KG1 (cell line): ENCODE data around the gene ERGIC1.
"Not testable (repeated sequence)": the region's sequence is repeated elsewhere in the genome, so short reads cannot be mapped to it uniquely, and the experiment has no call there.

ENCODE experiments used
- DNase-seq: peaks from one replicate; lab custom pipeline; 2025; lab: John Stamatoyannopoulos, UW

Gene ERGIC1

DNA sequence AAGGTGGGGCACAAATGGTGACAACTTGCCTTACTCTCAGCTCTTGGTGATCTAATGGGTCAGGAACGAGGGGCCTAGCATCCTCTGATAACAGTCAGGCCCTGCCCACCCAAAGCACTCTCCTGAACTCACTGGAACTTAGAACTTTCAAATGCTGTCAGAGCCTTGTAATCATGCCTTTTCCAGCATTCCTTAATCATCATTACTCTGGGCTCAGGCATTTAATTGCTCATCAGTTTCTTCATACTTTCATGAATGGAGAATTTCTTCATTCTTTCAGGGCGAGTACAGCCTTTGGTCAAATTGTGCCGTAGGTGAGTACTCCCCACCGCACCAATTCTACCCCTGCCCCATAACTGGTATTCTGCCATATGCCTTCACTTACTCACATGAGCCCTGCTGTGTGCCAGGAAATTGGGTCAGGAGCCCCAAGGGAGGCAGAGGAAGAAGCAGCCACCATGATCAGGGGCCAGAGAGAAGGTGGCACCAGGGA is 32.8 kb upstream of the ERGIC1 start:
- no peak for DNase-seq

DNA sequence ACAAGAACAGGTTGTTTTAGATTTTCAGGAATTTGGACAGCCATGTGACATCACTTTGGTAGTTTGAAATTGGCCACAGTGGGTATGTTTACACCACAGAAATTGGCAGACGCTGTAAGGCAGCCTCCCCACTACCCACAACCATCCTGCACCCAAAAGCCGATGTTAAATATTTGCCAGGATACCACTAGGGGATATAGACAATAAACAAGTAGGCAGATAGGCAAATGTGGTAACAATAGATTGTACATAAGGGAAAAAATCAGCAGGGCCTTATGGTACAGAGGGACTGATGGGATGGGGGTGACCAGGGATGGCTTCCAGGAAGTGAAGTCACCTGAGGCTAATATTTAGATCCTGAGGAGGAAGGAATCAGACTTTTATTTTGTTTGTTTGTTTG is 31.9 kb upstream of the ERGIC1 start:
- DNase-seq: no peak

DNA sequence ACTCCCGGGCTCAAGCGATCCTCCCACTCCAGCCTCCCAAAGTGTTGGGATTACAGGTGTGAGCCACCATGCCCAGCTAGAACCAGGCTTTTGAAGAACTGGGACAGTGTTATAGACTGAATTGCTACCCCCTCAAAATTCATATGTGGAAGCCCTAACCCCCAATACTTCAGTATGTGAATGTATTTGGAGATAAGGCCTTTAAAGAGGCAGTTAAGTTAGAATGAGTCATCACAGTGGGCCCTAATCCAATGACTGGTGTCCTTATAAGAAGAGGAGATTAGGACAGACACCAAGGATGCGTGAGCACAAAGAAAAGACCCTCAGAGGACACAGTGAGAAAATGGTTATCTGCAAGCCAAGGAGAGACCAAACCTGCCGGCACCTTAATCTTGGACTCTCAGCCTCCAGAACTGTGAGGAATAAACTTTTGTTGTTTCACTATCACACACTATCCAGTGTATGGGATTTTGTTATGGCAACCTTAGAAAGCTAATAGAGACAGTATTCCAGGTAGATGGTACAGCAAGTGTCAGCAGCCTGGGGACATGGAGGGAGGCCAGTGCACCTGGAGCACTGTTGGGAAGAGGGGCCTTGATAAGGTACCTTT is 31.4 kb upstream of the ERGIC1 start:
- no peak for DNase-seq

DNA sequence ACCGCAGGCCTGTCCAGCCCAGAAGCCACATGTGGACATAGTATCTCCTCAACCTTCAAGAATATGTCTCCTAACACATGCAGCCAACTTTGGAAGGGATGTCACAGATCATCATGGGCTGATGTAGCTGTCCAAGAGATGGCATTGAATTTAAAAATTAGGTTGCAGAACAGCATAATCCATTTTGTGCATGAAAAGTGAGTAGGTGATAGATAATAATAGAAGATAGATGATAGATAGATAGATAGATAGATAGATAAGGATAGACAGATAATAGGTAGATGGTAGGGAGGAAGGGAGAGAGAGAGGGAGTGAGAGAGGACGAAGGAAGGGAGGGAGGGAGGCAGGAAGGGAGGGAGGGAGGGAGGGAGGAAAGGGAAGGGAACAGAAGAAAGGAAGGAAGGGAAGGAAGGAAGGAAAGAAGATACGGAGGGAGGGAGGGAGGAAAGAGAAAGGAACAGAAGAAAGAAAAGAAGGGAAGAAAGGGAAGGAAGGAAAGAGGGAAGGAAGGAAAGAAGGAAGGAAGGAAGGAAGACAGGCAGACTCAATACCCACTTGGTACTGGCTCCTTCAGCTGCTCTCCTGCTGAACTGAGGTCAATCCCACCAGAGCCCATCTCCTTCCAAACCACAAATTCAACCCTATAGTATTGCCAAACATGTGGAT is 28.9 kb upstream of the ERGIC1 start:
- DNase-seq: no peak

- DNase-seq: no peak
Measured at GRCh38 chr5:172805736-172806255, 28.3 kb upstream of the ERGIC1 start.

GRCh38 chr5:172806897-172807672 is 27.0 kb upstream of the ERGIC1 start:
- no peak for DNase-seq

DNA sequence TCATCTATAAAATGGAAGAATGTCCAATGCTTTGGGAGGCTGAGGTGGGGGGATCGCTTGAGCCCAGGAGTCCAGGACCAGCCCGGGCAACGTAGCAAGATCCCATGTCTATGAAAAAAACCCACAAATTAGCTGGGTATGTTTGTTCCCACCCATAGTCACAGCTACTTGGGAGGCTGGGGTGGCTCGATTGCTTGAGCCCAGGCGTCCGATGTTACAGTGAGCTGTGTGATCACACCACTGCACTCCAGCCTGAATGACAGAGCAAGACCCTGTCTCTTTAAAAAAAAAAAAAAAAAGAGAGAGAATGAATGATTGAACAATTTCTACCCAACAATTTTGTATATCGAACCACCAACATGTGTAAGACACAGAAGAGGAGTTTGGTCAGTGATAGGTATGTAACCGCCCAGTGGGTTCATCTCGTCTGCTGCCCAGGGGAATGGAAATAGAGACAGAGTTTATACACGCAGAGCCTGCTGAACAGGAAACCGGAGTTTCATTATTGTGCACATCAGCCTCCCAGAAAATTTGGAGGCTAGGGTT is 26.2 kb upstream of the ERGIC1 start:
- DNase-seq: no peak

GRCh38 chr5:172809774-172810173 is 24.3 kb upstream of the ERGIC1 start:
- DNase-seq: no peak

DNA sequence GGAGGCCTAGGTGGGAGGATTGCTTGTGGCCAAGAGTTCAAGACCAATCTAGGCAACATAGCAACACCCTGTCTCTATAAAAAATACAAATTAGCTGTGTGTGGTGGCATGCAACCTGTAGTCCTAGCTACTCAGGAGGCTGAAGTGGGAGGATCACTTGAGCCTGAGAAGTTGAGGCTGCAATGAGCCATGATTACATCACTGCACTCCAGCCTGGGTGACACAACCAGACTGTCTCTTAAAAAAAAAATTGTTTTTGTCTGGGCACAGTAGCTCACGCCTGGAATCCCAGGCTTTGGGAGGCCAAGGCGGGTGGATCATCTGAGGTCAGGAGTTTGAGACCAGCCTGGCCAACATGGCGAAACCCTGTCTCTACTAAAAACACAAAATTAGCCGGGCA is 23.1 kb upstream of the ERGIC1 start:
- DNase-seq: not testable (repeated sequence)

- no peak for DNase-seq
Measured at GRCh38 chr5:172815631-172816030, 18.4 kb upstream of the ERGIC1 start.

- no peak for DNase-seq
Measured at GRCh38 chr5:172816925-172817562, 17.0 kb upstream of the ERGIC1 start.

- DNase-seq: no peak
Measured at GRCh38 chr5:172817664-172818063, 16.4 kb upstream of the ERGIC1 start.

DNA sequence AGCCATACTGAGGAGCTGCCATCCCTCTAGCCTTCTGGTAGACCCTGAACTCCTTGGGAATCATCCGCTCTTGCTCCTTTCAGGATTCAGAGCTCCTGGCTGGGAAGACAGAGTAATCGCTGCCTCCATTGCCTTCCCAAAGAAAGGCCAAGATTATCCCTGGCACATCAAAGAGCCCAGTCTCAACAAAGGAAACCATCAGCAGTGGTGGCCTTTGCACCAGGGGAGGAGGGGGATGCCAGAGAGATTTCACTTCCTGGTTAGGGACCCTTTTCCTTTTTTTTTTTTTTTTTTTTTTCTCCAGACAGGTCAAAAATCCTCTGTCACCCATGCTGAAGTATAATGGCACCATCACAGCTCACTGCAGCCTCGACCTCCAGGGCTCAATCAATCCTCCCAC is 16.0 kb upstream of the ERGIC1 start:
- no peak for DNase-seq

- no peak for DNase-seq
Measured at GRCh38 chr5:172819569-172819968, 14.5 kb upstream of the ERGIC1 start.

- DNase-seq: no peak
Measured at GRCh38 chr5:172820046-172820767, 13.8 kb upstream of the ERGIC1 start.

- no peak for DNase-seq
Measured at GRCh38 chr5:172821340-172821985, 12.6 kb upstream of the ERGIC1 start.

DNA sequence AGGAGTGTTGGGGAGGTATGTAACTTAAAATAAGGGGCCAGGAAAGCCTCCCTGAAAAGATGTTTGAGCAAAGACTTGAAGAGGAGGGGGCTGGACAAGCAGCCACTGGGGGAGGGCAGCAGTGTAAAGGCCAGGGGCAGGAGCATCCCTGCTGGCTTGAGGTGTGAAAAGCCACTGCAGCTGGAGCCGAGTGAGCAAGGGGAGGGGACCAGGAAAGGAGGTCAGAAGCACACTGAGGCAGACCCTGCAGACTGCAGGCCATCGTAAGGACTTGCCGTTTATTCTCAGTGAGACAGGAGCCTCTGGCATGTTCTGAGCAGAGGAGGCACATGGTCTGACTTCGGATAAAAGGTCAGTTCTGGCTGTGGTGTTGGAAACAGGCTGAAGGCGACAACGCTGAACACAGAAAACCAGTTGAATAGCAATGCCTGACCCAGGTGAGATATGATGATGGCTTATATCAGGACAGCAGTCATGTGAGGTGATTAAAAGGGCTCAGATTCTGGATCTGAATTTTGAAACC is 10.2 kb upstream of the ERGIC1 start:
- DNase-seq: no peak

DNA sequence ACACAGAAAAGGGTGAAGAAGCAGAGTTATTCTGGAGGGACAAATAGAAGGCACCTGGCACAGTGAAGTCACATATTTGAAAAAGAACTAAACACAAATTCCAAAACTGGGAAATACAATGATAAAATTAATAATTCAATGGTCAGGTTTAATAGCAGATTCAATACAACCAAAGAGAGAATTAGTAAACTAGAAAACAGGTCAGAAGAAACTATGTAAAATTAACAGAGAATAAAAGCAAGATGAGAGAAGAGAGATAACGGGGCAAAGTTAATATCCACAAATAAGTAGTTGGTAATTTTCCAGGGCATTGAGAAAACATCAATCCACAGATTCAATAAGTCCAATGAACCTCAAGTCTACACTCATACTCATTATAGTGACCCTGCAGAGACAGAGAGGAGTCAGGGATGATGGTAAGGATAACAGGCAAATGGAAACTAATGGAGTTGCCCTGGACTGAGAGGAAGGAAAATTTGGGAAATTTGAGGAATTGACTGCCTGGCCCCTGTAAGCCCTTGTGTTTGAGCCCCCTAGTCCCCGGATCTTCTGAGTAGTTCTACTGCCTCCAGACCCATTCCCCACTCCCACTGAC is 8.3 kb upstream of the ERGIC1 start:
- no peak for DNase-seq

DNA sequence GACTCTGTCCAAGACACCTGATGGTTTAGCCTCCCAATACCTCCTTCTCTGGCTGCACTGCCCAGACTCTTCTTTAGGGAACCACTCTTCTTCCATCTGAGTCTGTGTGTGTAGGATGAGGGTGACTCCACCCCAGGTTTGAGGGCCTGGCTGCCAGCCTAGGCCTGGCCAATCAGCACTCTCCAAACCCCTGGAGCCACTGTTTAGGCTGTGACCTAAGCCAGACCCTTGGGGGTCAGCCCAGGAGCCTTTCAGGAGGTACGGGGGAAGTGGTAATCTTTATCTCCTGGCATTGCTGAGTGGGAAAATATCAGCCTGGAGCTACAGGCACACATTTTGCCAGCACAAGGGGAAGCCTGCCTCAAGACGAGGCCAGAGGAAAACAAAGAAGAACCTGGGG is 6.2 kb upstream of the ERGIC1 start:
- DNase-seq: no peak

DNA sequence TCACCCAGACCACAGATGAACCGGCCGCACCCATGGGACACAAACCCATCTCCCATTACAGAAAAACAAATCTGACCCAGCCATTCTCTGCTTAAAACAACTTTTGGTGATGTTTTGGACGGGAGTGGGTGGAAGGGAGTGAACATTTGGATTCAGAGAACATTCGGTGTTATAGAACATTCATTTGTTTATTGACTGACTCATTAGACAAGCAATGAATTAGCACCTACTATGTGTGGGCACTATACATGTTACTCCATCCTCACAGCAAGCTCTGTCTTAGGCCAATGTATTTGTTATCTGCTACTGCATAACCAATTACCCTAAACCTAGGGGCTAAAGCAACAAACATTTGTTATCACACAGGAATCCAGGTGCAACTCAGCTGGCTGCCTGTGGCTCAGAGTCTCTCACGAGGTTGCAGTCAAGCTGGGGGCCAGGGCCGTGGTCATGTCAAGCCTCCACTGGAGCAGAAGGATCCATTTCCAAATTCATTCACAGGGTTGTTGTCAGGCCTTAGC is 5.1 kb upstream of the ERGIC1 start:
- no peak for DNase-seq
